K562 (cell line): ENCODE results near the gene CLDN25. TPM values are rescaled to one million over a fixed set of nuclear protein-coding genes. Genes with fewer than 3 reads are reported as not detected.

Source experiments
- ATAC-seq: fragments of 200-7000 bp; cut with Tn5 transposase; 3 replicates; pipeline ENCODE4 v1.9.1; 2020; ENCODE audit warnings: moderate library complexity
- BruUV-seq: library from RNA; stranded (reverse); fragments of 400-500 nt; replicated peaks from 2 replicates; lab custom pipeline; 2021; lab: Mats Ljungman, UMichigan
- CTCF ChIA-PET: fragments of 300-600 bp; formaldehyde crosslinking; extraction: SDS; loops from one replicate; lab custom pipeline; 2021; ENCODE audit warnings: low intra/inter-chr PET ratio; lab: Yijun Ruan, JAX
- POLR2A ChIA-PET: fragments of 300-600, 350-650 bp; sonication (Branson Sonifier 250); formaldehyde crosslinking; extraction: SDS; loops from one replicate; lab custom pipeline; 2021; ENCODE audit warnings: antibody characterized with exemption, inconsistent platforms; lab: Yijun Ruan, JAX
- DNase-seq, 4 experiments: peaks; one replicate each; pipeline versions ENCODE4 v3.0.0 to v3.0.0-alpha.2; 2011 to 2018; ENCODE audit warnings: low spot score in 3 of 4, mixed read lengths in 3 of 4; ENCODE audit errors: extremely low read depth in 1 of 4
- FAIRE-seq: peaks from 2 replicates; lab custom pipeline; 2011; peaks lifted over from hg19 to GRCh38; lab: Jason Lieb, UNC
- H2AFZ ChIP-seq: 2 replicates; pipeline ENCODE4 v1.6.0; 2011; ENCODE audit warnings: low read depth, low read length, control low read depth, inconsistent platforms
- H3K27ac ChIP-seq: fragments of 200-600 bp; 3 replicates; pipeline ENCODE4 v1.8.0; 2011; ENCODE audit warnings: low read depth, mild to moderate bottlenecking, control low read depth, inconsistent platforms, low read length, moderate library complexity, mixed read lengths; ENCODE audit errors: extremely low read depth
- H3K27me3 ChIP-seq, 2 experiments: fragments of 300-600 bp in 1 of 2; 2 replicates in 1 of 2; 3 replicates in 1 of 2; pipeline versions ENCODE4 v1.6.0 to v1.8.0; 2011; ENCODE audit warnings: inconsistent platforms in 2 of 2, low read length in 2 of 2, mild to moderate bottlenecking in 1 of 2, mixed read lengths in 1 of 2, moderate library complexity in 1 of 2; ENCODE audit not compliant: control insufficient read depth in 2 of 2, insufficient read depth in 2 of 2
- H3K36me3 ChIP-seq: fragments of 300-600 bp; 3 replicates; pipeline ENCODE4 v1.8.0; 2011; ENCODE audit warnings: mild to moderate bottlenecking, low read length, inconsistent platforms; ENCODE audit not compliant: control insufficient read depth, insufficient read depth
- H3K4me1 ChIP-seq, 2 experiments: fragments of 200-600 bp in 1 of 2; replicated peaks in 1 of 2; 2 replicates in 1 of 2; 3 replicates in 1 of 2; pipeline versions ENCODE4 v1.5.1 to v1.8.0; 2011; ENCODE audit warnings: inconsistent platforms in 2 of 2, low read length in 2 of 2, mild to moderate bottlenecking in 1 of 2, mixed read lengths in 1 of 2, moderate library complexity in 1 of 2; ENCODE audit not compliant: control insufficient read depth in 2 of 2, insufficient read depth in 2 of 2
- H3K4me2 ChIP-seq: 2 replicates; pipeline ENCODE4 v1.6.1; 2011; ENCODE audit warnings: low read length, control low read depth, inconsistent platforms, mixed read lengths; ENCODE audit not compliant: insufficient read depth
- H3K4me3 ChIP-seq: fragments of 200-600 bp; sonication (generic), shearing (Covaris generic); 2 replicates; pipeline ENCODE4 v1.5.1; 2016; ENCODE audit warnings: control low read depth, inconsistent platforms
- H3K79me2 ChIP-seq: fragments of 200-600 bp; 3 replicates; pipeline ENCODE4 v1.8.0; 2011; ENCODE audit warnings: low read length, inconsistent platforms; ENCODE audit not compliant: control insufficient read depth, insufficient read depth
- H3K9ac ChIP-seq, 2 experiments: 2 replicates each; pipeline versions ENCODE4 v1.6.0 to v1.6.1; 2011; ENCODE audit warnings: low read depth in 2 of 2, low read length in 2 of 2, control low read depth in 1 of 2, inconsistent platforms in 1 of 2, mild to moderate bottlenecking in 1 of 2, mixed read lengths in 1 of 2; ENCODE audit not compliant: insufficient read depth in 1 of 2
- H3K9me1 ChIP-seq: one replicate; pipeline ENCODE4 v1.6.0; 2011; ENCODE audit warnings: inconsistent platforms, mild to moderate bottlenecking, low read length, moderate library complexity; ENCODE audit not compliant: control insufficient read depth, insufficient read depth
- H3K9me3 ChIP-seq: replicated peaks from 2 replicates; pipeline ENCODE4 v1.5.1; 2011; ENCODE audit warnings: low read depth, low read length, inconsistent platforms; ENCODE audit not compliant: control insufficient read depth, insufficient read depth
- H4K20me1 ChIP-seq: replicated peaks from 2 replicates; pipeline ENCODE4 v1.6.1; 2011; ENCODE audit warnings: low read length, inconsistent platforms, mixed read lengths; ENCODE audit not compliant: control insufficient read depth, insufficient read depth
- GTF2A2 ChIP-seq: IDR thresholded peaks from 2 replicates; pipeline ENCODE4 v1.6.1; 2016; ENCODE audit warnings: mild to moderate bottlenecking, missing genetic modification characterization, missing compliant biosample characterization
- TEAD1 ChIP-seq, 2 experiments: fragments of 450-650 bp in 1 of 2; sonication (generic) in 1 of 2; formaldehyde crosslinking; IDR thresholded peaks; 2 replicates each; pipeline versions ENCODE4 v1.4.0 to v1.8.0; 2020 to 2022; ENCODE audit warnings: mild to moderate bottlenecking in 2 of 2, missing genetic modification reagents in 1 of 2
- WGBS: fragments of 100-300 bp; shearing (Covaris generic); methylation state at CpG from one replicate; pipeline ENCODE4 v1.1.6; 2016; ENCODE audit warnings: low coverage, mixed read lengths; ENCODE audit not compliant: insufficient coverage; ENCODE audit errors: missing lambda C conversion rate; 5-methylcytosine and 5-hydroxymethylcytosine counted together
- in situ Hi-C: fragments of 300-500 bp; cut with MboI; formaldehyde crosslinking; loops from 4 replicates; pipeline ENCODE4 v1.15.0; 2018; ENCODE audit warnings: inconsistent platforms, mixed read lengths
- intact Hi-C: fragments of 100-400 bp; cut with micrococcal nuclease; formaldehyde crosslinking; loops from 2 replicates; pipeline ENCODE4 v1.14.2; 2022
- polyA plus RNA-seq, 8 experiments: library from polyadenylated mRNA; depleted of rRNA in 4 of 8; stranded (reverse) in 5 of 8; unstranded in 3 of 8; fragments of >200 nt; fragmentation: Nextera tagmentation in 2 of 8; fragmentation: Illumina TruSeq in 1 of 8; extraction: Ambion mirVana in 2 of 8; extraction: Trizol in 1 of 8; gene quantifications; 2 replicates each; pipeline versions ENCODE4 v1.2.1 to v1.2.3, GENCODE V29; 2011 to 2014; ENCODE audit warnings: inconsistent platforms in 1 of 8, missing spikeins in 1 of 8
- total RNA-seq, 7 experiments: library from RNA; depleted of rRNA in 6 of 7; stranded (reverse); fragments of >200 nt in 6 of 7; fragmentation: Illumina TruSeq in 2 of 7; extraction: Trizol in 2 of 7; gene quantifications; 2 replicates each; pipeline versions ENCODE4 v1.2.1 to v1.2.3, GENCODE V29; 2011 to 2021; ENCODE audit warnings: low replicate concordance in 1 of 7
- TF ChIP-seq, protein P1 (sequence below): sonication (generic); formaldehyde crosslinking; IDR thresholded peaks from 2 replicates; pipeline ENCODE4 v1.9.0; 2022; ENCODE audit warnings: mild to moderate bottlenecking, missing genetic modification reagents
- TF ChIP-seq, protein P2 (sequence below): fragments of 250-450 bp; sonication (Bioruptor Pico); IDR thresholded peaks from 2 replicates; pipeline ENCODE4 v1.4.0; 2020
- TF ChIP-seq, protein P3 (sequence below): fragments of 450-650 bp; IDR thresholded peaks from 2 replicates; pipeline ENCODE4 v1.6.1; 2016; ENCODE audit warnings: low read depth

CLDN25 gene
- total and polyA plus RNA-seq, 9 of the 15 experiments (the other 6 are each of a cell fraction or from before 2014, with no cell fraction given): not detected

DNA sequence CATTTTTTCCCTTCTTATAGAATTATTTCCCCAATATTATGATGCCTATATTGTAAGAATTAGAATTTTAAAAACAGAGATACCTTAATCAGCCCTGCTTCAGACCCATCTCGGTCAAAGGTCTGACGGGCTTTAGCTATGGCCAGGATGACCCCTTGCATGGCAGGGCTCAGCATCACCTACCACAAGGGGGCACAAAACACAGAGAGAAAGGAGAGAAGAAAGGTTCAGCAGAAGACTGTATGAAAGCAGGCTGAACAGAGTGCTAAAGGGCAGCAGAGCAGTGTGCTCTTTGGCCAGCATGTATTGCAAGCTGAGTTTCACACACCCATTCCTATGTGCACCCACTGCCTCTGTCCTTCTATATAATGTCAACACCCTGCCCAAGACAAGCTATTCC, 26.8 kb downstream of the CLDN25 start:
- no peaks in the 10 kb centered on the region for H3K9me1 ChIP-seq
- intact Hi-C loops: loop anchor here (1.0 to 10.0 kb wide), 2 partner anchors 168 to 455 kb away; partner anchors contain the start of gene HTR3A
- CTCF ChIA-PET: no interaction called here
- ATAC-seq (peak; percentile 96), DNase-seq (peak; percentile 22 to 51 (median 34)), FAIRE-seq (peak; percentile 58)
- no peaks in the 10 kb centered on the region for H3K27me3 ChIP-seq
- no peak overlapping the region for H3K9ac ChIP-seq
- in situ Hi-C loops: no loop called here
- POLR2A ChIA-PET: interaction anchor here (0.9 kb wide), 1 partner anchor 33 kb away, joined by 4 read pairs; the partner anchor contains the start of gene ZW10
- no peaks in the 10 kb centered on the region for H3K4me1 ChIP-seq
- no peaks in the 10 kb centered on the region for H3K79me2 ChIP-seq
- H3K4me2 ChIP-seq: no peak overlapping the region
- WGBS: 75% methylated on average over 2 of the region's 2 CpGs
- no peak overlapping the region for H3K4me3 ChIP-seq
- no TSS peak for BruUV-seq
- no peak overlapping the region for H2AFZ ChIP-seq
- no peak overlapping the region for H3K27ac ChIP-seq
- no peaks in the 10 kb centered on the region for H3K9me3 ChIP-seq
- no peaks in the 10 kb centered on the region for H4K20me1 ChIP-seq
- H3K36me3 ChIP-seq: peaks cover 71% of the 10 kb centered on the region
- TF ChIP-seq, protein P1, sequence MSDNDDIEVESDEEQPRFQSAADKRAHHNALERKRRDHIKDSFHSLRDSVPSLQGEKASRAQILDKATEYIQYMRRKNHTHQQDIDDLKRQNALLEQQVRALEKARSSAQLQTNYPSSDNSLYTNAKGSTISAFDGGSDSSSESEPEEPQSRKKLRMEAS: no peak
- TF ChIP-seq GTF2A2 (tag) (no peak), TEAD1 (CRISPR knock-in tag; IDR thresholded peaks at IDR 0.05) (no peak)
- TF ChIP-seq, protein P2, sequence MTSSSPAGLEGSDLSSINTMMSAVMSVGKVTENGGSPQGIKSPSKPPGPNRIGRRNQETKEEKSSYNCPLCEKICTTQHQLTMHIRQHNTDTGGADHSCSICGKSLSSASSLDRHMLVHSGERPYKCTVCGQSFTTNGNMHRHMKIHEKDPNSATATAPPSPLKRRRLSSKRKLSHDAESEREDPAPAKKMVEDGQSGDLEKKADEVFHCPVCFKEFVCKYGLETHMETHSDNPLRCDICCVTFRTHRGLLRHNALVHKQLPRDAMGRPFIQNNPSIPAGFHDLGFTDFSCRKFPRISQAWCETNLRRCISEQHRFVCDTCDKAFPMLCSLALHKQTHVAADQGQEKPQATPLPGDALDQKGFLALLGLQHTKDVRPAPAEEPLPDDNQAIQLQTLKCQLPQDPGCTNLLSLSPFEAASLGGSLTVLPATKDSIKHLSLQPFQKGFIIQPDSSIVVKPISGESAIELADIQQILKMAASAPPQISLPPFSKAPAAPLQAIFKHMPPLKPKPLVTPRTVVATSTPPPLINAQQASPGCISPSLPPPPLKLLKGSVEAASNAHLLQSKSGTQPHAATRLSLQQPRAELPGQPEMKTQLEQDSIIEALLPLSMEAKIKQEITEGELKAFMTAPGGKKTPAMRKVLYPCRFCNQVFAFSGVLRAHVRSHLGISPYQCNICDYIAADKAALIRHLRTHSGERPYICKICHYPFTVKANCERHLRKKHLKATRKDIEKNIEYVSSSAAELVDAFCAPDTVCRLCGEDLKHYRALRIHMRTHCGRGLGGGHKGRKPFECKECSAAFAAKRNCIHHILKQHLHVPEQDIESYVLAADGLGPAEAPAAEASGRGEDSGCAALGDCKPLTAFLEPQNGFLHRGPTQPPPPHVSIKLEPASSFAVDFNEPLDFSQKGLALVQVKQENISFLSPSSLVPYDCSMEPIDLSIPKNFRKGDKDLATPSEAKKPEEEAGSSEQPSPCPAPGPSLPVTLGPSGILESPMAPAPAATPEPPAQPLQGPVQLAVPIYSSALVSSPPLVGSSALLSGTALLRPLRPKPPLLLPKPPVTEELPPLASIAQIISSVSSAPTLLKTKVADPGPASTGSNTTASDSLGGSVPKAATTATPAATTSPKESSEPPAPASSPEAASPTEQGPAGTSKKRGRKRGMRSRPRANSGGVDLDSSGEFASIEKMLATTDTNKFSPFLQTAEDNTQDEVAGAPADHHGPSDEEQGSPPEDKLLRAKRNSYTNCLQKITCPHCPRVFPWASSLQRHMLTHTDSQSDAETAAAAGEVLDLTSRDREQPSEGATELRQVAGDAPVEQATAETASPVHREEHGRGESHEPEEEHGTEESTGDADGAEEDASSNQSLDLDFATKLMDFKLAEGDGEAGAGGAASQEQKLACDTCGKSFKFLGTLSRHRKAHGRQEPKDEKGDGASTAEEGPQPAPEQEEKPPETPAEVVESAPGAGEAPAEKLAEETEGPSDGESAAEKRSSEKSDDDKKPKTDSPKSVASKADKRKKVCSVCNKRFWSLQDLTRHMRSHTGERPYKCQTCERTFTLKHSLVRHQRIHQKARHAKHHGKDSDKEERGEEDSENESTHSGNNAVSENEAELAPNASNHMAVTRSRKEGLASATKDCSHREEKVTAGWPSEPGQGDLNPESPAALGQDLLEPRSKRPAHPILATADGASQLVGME: no peak
- TF ChIP-seq, protein P3, sequence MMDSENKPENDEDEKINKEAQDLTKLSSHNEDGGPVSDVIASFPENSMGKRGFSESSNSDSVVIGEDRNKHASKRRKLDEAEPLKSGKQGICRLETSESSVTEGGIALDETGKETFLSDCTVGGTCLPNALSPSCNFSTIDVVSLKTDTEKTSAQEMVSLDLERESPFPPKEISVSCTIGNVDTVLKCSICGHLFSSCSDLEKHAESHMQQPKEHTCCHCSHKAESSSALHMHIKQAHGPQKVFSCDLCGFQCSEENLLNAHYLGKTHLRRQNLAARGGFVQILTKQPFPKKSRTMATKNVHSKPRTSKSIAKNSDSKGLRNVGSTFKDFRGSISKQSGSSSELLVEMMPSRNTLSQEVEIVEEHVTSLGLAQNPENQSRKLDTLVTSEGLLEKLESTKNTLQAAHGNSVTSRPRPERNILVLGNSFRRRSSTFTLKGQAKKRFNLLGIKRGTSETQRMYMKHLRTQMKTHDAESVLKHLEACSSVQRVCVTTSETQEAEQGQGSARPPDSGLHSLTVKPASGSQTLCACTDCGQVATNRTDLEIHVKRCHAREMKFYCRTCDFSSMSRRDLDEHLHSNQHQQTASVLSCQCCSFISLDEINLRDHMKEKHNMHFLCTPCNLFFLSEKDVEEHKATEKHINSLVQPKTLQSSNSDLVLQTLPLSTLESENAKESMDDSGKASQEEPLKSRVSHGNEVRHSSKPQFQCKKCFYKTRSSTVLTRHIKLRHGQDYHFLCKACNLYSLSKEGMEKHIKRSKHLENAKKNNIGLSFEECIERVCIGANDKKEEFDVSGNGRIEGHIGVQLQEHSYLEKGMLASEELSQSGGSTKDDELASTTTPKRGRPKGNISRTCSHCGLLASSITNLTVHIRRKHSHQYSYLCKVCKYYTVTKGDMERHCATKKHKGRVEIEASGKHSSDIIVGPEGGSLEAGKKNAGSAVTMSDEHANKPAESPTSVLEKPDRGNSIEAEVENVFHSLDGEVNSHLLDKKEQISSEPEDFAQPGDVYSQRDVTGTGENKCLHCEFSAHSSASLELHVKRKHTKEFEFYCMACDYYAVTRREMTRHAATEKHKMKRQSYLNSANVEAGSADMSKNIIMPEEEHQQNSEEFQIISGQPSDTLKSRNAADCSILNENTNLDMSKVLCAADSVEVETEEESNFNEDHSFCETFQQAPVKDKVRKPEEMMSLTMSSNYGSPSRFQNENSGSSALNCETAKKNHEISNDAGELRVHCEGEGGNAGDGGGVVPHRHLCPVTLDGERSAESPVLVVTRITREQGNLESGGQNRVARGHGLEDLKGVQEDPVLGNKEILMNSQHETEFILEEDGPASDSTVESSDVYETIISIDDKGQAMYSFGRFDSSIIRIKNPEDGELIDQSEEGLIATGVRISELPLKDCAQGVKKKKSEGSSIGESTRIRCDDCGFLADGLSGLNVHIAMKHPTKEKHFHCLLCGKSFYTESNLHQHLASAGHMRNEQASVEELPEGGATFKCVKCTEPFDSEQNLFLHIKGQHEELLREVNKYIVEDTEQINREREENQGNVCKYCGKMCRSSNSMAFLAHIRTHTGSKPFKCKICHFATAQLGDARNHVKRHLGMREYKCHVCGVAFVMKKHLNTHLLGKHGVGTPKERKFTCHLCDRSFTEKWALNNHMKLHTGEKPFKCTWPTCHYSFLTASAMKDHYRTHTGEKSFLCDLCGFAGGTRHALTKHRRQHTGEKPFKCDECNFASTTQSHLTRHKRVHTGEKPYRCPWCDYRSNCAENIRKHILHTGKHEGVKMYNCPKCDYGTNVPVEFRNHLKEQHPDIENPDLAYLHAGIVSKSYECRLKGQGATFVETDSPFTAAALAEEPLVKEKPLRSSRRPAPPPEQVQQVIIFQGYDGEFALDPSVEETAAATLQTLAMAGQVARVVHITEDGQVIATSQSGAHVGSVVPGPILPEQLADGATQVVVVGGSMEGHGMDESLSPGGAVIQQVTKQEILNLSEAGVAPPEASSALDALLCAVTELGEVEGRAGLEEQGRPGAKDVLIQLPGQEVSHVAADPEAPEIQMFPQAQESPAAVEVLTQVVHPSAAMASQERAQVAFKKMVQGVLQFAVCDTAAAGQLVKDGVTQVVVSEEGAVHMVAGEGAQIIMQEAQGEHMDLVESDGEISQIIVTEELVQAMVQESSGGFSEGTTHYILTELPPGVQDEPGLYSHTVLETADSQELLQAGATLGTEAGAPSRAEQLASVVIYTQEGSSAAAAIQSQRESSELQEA: no peak
